ENCODE measurements around the gene DUSP21.
"Not testable (repeated sequence)": the region's sequence is repeated elsewhere in the genome, so short reads cannot be mapped to it uniquely, and the experiment has no call there.

Gene DUSP21

DNA sequence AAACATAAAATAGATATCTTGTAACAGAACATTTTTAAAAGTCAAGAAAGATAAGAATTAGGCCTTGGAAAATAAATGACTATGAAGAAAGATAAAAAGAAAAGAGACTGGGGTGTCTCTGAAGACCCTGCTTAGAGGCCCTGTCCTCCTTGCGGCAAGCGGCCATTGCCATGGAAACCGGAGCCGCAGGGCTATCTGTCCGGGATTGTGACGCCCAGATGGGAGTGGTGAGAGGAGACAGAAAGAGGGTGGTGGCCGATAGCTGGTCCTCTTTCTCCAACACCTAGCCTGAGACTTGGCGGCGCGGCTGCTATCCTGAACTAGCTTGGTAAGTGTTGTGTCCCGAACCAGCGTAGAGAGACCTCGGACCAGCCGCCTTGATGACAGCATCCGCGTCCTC, at the start of gene DUSP21:
Gene DUSP21, plus strand, starts transcription at position 269 of the 400 bp plus-strand sequence. Its CDS starts 112 bp downstream, at position 381.
- Histone ChIP-seq H3K4me3 (ENCODE audit: low read length) (no peak within 1 kb of the TSS), H3K4me1 (ENCODE audit: control insufficient read depth, insufficient read depth, low read length) (no peaks in the 10 kb centered on the region), H3K9ac (ENCODE audit: low read length) (no peak within 1 kb of the TSS), H3K27me3 (ENCODE audit: control insufficient read depth, insufficient read depth, low read length) (no peaks in the 10 kb centered on the region), H3K9me3 (ENCODE audit: control insufficient read depth, low read length) (no peaks in the 10 kb centered on the region), H3K36me3 (ENCODE audit: control insufficient read depth, insufficient read depth, low read length) (no peaks in the 10 kb centered on the region)

DNA sequence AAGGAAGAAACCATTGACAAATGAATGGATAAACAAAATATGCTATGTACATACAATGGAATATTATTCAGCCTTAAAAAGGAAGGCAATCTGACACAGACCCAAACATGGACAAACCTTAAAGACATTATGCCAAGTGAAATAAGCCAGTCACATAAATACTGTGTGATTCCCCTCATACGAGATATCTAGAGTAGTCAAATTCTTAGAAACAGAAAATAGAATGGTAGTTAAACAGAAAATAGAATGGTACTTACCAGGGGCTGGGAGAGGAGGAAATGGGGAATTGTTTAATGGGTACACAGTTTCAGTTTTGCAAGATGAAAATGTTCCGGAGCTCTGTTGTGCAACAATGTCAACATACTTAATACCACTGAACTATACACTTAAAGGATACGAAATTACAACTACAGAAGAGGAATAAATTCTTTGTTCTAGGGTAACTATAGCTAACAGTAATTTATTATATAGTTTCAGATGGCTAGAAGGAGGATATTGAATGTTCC, 47.8 kb upstream of the DUSP21 start:
- Histone ChIP-seq H3K9ac (ENCODE audit: low read length) (no peak overlapping the region), H3K27me3 (ENCODE audit: control insufficient read depth, insufficient read depth, low read length) (no peaks in the 10 kb centered on the region)

DNA sequence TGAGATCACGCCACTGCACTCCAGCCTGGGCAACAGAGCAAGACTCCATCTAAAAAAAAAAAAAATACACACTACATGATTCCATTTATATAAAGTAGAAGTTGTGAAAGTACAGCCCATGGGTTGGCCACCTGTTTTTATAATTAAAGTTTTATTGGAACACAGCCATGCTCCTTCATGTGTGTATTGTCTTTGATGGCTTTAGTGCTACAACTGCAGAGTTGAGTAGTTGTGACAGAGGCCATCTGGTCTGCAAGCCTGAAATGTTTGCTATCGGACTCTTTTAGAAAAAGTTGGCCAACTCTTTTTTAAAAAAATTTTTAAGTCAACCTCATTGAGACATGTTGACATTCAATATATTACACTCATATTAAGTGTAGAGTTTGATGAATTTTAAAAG, 41.2 kb upstream of the DUSP21 start:
- Histone ChIP-seq H3K4me1 (ENCODE audit: control insufficient read depth, insufficient read depth, low read length) (no peaks in the 10 kb centered on the region), H3K9ac (ENCODE audit: low read length) (no peak overlapping the region), H3K36me3 (ENCODE audit: control insufficient read depth, insufficient read depth, low read length) (no peaks in the 10 kb centered on the region), H3K9me3 (ENCODE audit: control insufficient read depth, low read length) (no peaks in the 10 kb centered on the region), H3K27me3 (ENCODE audit: control insufficient read depth, insufficient read depth, low read length) (no peaks in the 10 kb centered on the region), H3K4me3 (ENCODE audit: low read length) (no peak overlapping the region)

More for the DNA sequence above, 47.8 kb upstream of the DUSP21 start:
- H3K4me1 ChIP-seq (ENCODE audit: control insufficient read depth, insufficient read depth, low read length) = no peaks in the 10 kb centered on the region
- H3K9me3 ChIP-seq (ENCODE audit: control insufficient read depth, low read length) = no peaks in the 10 kb centered on the region
- no peak overlapping the region for H3K4me3 ChIP-seq (ENCODE audit: low read length)
- no peaks in the 10 kb centered on the region for H3K36me3 ChIP-seq (ENCODE audit: control insufficient read depth, insufficient read depth, low read length)

GRCh38 chrX:44815681-44816080, 28.1 kb upstream of the DUSP21 start:
- Histone ChIP-seq H3K27me3 (ENCODE audit: control insufficient read depth, insufficient read depth, low read length) (no peaks in the 10 kb centered on the region), H3K4me3 (ENCODE audit: low read length) (no peak overlapping the region), H3K36me3 (ENCODE audit: control insufficient read depth, insufficient read depth, low read length) (no peaks in the 10 kb centered on the region), H3K4me1 (ENCODE audit: control insufficient read depth, insufficient read depth, low read length) (no peaks in the 10 kb centered on the region), H3K9me3 (ENCODE audit: control insufficient read depth, low read length) (no peaks in the 10 kb centered on the region), H3K9ac (ENCODE audit: low read length) (no peak overlapping the region)

DNA sequence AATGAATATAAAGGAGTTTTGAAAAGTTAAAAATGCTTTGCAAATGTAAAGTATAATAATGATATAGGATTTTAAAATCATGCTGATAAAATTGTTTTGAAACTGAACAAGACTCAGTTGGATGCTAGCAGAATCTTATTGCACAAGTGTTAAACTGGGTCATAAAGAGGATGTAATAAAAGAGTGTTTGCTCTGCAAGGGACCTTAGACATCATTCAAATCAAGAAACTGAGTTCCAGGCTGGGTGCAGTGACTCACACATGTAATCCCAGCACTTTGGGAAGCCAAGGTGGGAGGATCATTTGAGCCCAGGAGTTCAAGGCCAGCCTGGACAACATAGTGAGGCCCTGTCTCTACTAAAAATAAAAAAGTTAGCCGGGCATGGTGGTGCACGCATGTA, 27.5 kb upstream of the DUSP21 start:
- H3K4me3 ChIP-seq (ENCODE audit: low read length) = no peak overlapping the region
- H3K9ac ChIP-seq (ENCODE audit: low read length) = no peak overlapping the region
- no peaks in the 10 kb centered on the region for H3K27me3 ChIP-seq (ENCODE audit: control insufficient read depth, insufficient read depth, low read length)
- H3K4me1 ChIP-seq (ENCODE audit: control insufficient read depth, insufficient read depth, low read length) = no peaks in the 10 kb centered on the region
- no peaks in the 10 kb centered on the region for H3K36me3 ChIP-seq (ENCODE audit: control insufficient read depth, insufficient read depth, low read length)
- no peaks in the 10 kb centered on the region for H3K9me3 ChIP-seq (ENCODE audit: control insufficient read depth, low read length)

DNA sequence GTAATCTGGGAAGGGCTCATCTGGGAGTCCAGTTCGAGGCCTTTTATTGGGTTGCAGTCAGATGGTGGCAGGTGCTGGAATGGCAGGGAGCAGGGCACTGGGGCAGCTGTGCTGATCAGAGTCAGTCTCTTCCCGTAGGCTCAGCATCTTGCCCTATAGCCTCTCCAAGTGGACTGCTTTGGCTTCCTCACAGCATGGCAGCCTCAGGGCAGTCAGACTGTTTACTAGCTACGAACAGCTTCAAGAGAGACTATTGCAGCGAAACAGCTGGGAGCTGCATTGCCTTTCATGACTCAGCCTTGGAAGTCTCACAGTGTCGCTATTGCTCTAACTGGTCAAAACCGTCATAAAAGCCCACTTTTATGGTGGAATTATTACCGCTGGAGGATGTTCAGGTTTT, 26.8 kb upstream of the DUSP21 start:
- Histone ChIP-seq H3K4me1 (ENCODE audit: control insufficient read depth, insufficient read depth, low read length) (no peaks in the 10 kb centered on the region), H3K9me3 (ENCODE audit: control insufficient read depth, low read length) (no peaks in the 10 kb centered on the region), H3K4me3 (ENCODE audit: low read length) (no peak overlapping the region), H3K27me3 (ENCODE audit: control insufficient read depth, insufficient read depth, low read length) (no peaks in the 10 kb centered on the region), H3K9ac (ENCODE audit: low read length) (no peak overlapping the region), H3K36me3 (ENCODE audit: control insufficient read depth, insufficient read depth, low read length) (no peaks in the 10 kb centered on the region)

DNA sequence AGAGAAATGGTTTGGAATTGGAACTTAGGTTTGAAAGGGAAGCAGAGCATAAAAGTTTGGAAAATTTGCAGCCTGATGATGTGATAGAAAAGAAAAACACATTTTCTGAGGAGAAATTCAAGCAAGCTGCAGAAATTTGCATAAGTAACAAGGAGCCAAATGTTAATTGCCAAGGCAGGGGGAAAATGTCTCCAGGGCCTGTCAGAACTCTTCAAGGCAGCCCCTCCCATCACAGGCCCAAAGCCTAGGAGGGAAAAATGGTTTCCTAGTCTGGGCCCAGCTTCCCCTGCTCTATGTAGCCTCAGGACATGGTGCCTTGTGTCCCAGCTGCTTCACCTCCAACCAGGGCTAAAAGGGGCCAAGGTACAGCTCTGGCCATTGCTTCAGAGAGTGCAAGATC, 21.2 kb upstream of the DUSP21 start:
- H3K27me3 ChIP-seq (ENCODE audit: control insufficient read depth, insufficient read depth, low read length) = no peaks in the 10 kb centered on the region

DNA sequence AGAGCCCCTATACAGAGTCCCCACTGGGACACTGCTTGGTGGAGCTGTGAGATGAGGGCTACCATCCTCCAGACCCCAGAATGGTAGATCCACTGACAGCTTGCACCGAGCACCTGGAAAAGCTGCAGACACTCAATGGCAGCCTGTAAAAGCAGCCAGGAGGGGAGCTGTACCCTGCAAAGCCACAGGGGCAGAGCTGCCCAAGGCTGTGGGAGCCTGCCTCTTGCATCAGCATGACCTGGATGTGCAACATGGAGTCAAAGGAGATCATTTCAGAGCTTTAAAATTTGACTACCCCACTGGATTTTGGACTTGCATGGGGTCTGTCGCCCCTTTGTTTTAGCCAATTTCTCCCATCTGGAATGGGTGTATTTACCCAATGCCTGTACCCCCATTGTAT, 20.6 kb upstream of the DUSP21 start:
- not testable (repeated sequence) for H3K9ac ChIP-seq (ENCODE audit: low read length); H3K36me3 ChIP-seq (ENCODE audit: control insufficient read depth, insufficient read depth, low read length); H3K9me3 ChIP-seq (ENCODE audit: control insufficient read depth, low read length); H3K4me1 ChIP-seq (ENCODE audit: control insufficient read depth, insufficient read depth, low read length); H3K4me3 ChIP-seq (ENCODE audit: low read length); H3K27me3 ChIP-seq (ENCODE audit: control insufficient read depth, insufficient read depth, low read length)

More for the DNA sequence above, 21.2 kb upstream of the DUSP21 start:
- H3K9me3 ChIP-seq (ENCODE audit: control insufficient read depth, low read length) = no peaks in the 10 kb centered on the region
- no peak overlapping the region for H3K9ac ChIP-seq (ENCODE audit: low read length)
- H3K4me1 ChIP-seq (ENCODE audit: control insufficient read depth, insufficient read depth, low read length) = no peaks in the 10 kb centered on the region
- no peaks in the 10 kb centered on the region for H3K36me3 ChIP-seq (ENCODE audit: control insufficient read depth, insufficient read depth, low read length)
- H3K4me3 ChIP-seq (ENCODE audit: low read length) = no peak overlapping the region

- H3K4me3 ChIP-seq (ENCODE audit: low read length) = no peak overlapping the region
- no peaks in the 10 kb centered on the region for H3K36me3 ChIP-seq (ENCODE audit: control insufficient read depth, insufficient read depth, low read length)
- H3K4me1 ChIP-seq (ENCODE audit: control insufficient read depth, insufficient read depth, low read length) = no peaks in the 10 kb centered on the region
- no peaks in the 10 kb centered on the region for H3K9me3 ChIP-seq (ENCODE audit: control insufficient read depth, low read length)
- H3K9ac ChIP-seq (ENCODE audit: low read length) = no peak overlapping the region
- no peaks in the 10 kb centered on the region for H3K27me3 ChIP-seq (ENCODE audit: control insufficient read depth, insufficient read depth, low read length)
These were observed 15.7 kb upstream of the DUSP21 start for GRCh38 chrX:44828008-44828605.

DNA sequence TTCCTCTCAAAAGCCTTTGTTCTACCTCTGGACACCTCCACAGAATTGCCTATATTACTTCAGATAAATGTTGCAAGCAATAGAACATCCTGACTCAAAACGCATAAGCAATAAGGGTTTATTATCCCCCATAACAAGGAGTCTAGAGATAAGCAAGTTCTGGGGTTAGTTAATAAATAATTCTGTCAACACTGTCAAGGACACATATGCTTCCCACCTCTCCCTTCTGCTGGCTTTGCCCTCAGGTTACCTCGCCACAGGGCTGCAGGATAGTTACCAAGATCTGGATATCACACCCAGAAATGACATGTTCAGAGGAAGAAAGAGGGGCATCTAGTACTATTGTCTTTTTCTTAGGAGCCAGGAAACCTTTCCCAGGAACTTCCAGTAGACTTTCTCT, 14.0 kb upstream of the DUSP21 start:
- H3K4me3 ChIP-seq (ENCODE audit: low read length) = no peak overlapping the region
- H3K9me3 ChIP-seq (ENCODE audit: control insufficient read depth, low read length) = no peaks in the 10 kb centered on the region
- no peaks in the 10 kb centered on the region for H3K4me1 ChIP-seq (ENCODE audit: control insufficient read depth, insufficient read depth, low read length)
- no peak overlapping the region for H3K9ac ChIP-seq (ENCODE audit: low read length)
- H3K36me3 ChIP-seq (ENCODE audit: control insufficient read depth, insufficient read depth, low read length) = no peaks in the 10 kb centered on the region
- H3K27me3 ChIP-seq (ENCODE audit: control insufficient read depth, insufficient read depth, low read length) = no peaks in the 10 kb centered on the region

GRCh38 chrX:44842550-44843317, 1.1 kb upstream of the DUSP21 start:
- no peaks in the 10 kb centered on the region for H3K9me3 ChIP-seq (ENCODE audit: control insufficient read depth, low read length)
- no peak overlapping the region for H3K9ac ChIP-seq (ENCODE audit: low read length)
- no peak overlapping the region for H3K4me3 ChIP-seq (ENCODE audit: low read length)
- H3K27me3 ChIP-seq (ENCODE audit: control insufficient read depth, insufficient read depth, low read length) = no peaks in the 10 kb centered on the region
- H3K36me3 ChIP-seq (ENCODE audit: control insufficient read depth, insufficient read depth, low read length) = no peaks in the 10 kb centered on the region
- no peaks in the 10 kb centered on the region for H3K4me1 ChIP-seq (ENCODE audit: control insufficient read depth, insufficient read depth, low read length)

DNA sequence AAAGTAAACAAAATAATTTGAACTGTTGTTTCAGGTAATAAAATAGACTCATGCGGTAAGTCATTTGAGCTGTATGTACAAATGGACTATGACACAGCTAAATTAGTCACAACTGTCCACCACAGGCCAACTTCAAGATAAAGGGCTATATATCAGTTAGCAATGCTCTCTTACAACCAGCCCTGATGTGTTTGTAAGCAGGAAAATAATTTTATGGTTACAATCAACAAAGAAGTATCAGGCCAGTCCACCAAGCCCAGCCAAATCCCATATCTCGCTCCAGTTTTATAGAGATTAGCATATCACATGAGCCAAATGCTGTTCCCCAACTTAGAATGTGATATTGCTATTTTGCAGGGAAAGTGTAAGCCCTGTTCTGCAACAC, 511 bp upstream of the DUSP21 start:
- no peaks in the 10 kb centered on the region for H3K9me3 ChIP-seq (ENCODE audit: control insufficient read depth, low read length)
- no peaks in the 10 kb centered on the region for H3K4me1 ChIP-seq (ENCODE audit: control insufficient read depth, insufficient read depth, low read length)
- no peaks in the 10 kb centered on the region for H3K36me3 ChIP-seq (ENCODE audit: control insufficient read depth, insufficient read depth, low read length)
- no peak overlapping the region for H3K4me3 ChIP-seq (ENCODE audit: low read length)
- no peaks in the 10 kb centered on the region for H3K27me3 ChIP-seq (ENCODE audit: control insufficient read depth, insufficient read depth, low read length)
- H3K9ac ChIP-seq (ENCODE audit: low read length) = no peak overlapping the region
